ENCODE data around the gene ORMDL2. TPM values are rescaled to one million over a fixed set of nuclear protein-coding genes. Genes with fewer than 3 reads are reported as not detected.

ORMDL2 gene
- total RNA-seq, 1 donor from 2014 or later, result 9.8 TPM

- H3K4me3 ChIP-seq, result no peak overlapping the region
- H3K9me3 ChIP-seq, result no peaks in the 10 kb centered on the region
- TF ChIP-seq POLR2A (IDR thresholded peaks at IDR 0.05) (no peak), CTCF (IDR thresholded peaks at IDR 0.05) (no peak), POLR2AphosphoS5 (IDR thresholded peaks at IDR 0.05; ENCODE audit: insufficient read depth in 1 of 2, low read depth in 1 of 2) (no peak)
- H3K27ac ChIP-seq, result no peak overlapping the region
- H3K27me3 ChIP-seq, result no peaks in the 10 kb centered on the region
- intact Hi-C loops (cut with DNase I), result no loop called here
- no peak for DNase-seq (ENCODE audit: extremely low spot score in 2 of 2)
- H3K4me1 ChIP-seq, result peaks cover 15% of the 10 kb centered on the region
- no peaks in the 10 kb centered on the region for H3K36me3 ChIP-seq
These were observed 31.9 kb downstream of the ORMDL2 start for GRCh38 chr12:55849616-55850343.

DNA sequence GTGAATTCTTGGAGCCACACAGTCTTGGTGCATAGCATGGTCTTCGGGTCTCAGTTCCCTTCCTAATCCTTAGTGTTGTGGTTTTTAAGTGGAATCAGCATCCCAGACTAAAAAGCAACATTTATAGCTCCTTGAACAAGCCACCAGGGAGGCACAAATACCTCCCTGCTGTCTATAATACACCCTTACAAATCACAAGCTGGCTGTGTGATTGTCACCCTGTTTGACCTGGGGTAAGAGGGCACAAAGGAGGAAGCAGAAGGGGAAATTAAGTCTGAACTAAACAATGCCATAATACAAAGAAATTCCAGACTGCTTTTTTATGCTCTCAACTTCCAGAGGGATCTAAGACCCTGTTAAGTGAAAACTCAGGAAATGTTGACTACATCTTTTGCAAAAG, 32.6 kb downstream of the ORMDL2 start:
- TF ChIP-seq CTCF (IDR thresholded peaks at IDR 0.05) (no peak), POLR2A (IDR thresholded peaks at IDR 0.05) (no peak), POLR2AphosphoS5 (IDR thresholded peaks at IDR 0.05; ENCODE audit: insufficient read depth in 1 of 2, low read depth in 1 of 2) (no peak)
- intact Hi-C loops (cut with DNase I), result no loop called here
- no peak for DNase-seq (ENCODE audit: extremely low spot score in 2 of 2)
- no peak overlapping the region for H3K4me3 ChIP-seq
- no peaks in the 10 kb centered on the region for H3K27me3 ChIP-seq
- no peaks in the 10 kb centered on the region for H3K36me3 ChIP-seq
- H3K9me3 ChIP-seq, result no peaks in the 10 kb centered on the region
- H3K27ac ChIP-seq, result no peak overlapping the region
- H3K4me1 ChIP-seq, result peaks cover 15% of the 10 kb centered on the region

- peaks cover 15% of the 10 kb centered on the region for H3K4me1 ChIP-seq
- TF ChIP-seq POLR2AphosphoS5 (IDR thresholded peaks at IDR 0.05; ENCODE audit: insufficient read depth in 1 of 2, low read depth in 1 of 2) (no peak), CTCF (IDR thresholded peaks at IDR 0.05) (no peak), POLR2A (IDR thresholded peaks at IDR 0.05) (no peak)
These were observed 33.1 kb downstream of the ORMDL2 start for GRCh38 chr12:55850893-55851292.

DNA sequence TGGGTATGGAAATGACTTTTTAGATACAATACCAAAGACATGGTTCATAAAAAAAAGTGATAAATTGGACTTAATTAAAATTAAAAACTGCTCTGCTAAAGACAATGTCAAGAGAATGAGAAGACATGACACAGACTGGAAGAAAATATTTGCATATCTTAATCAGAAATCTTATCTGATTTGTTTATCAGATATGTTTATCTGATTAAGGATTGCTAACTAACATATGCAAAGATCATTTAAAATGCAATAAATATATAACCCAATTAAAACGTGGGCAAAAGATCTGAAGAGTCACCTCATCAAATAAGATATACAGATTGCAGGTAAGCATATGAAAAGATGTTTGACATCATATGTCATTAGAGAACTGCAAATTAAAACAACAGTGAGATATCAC, 34.9 kb downstream of the ORMDL2 start:
- DNase-seq (ENCODE audit: extremely low spot score in 2 of 2), result no peak
- Histone ChIP-seq H3K36me3 (no peaks in the 10 kb centered on the region), H3K27me3 (no peaks in the 10 kb centered on the region), H3K4me3 (no peak overlapping the region), H3K4me1 (peaks cover 11% of the 10 kb centered on the region), H3K9me3 (no peaks in the 10 kb centered on the region), H3K27ac (no peak overlapping the region)
- intact Hi-C loops (cut with DNase I), result no loop called here
- no peak for TF ChIP-seq POLR2AphosphoS5 (IDR thresholded peaks at IDR 0.05; ENCODE audit: insufficient read depth in 1 of 2, low read depth in 1 of 2)
- TF ChIP-seq POLR2A (IDR thresholded peaks at IDR 0.05), result no peak
- TF ChIP-seq CTCF (IDR thresholded peaks at IDR 0.05), result no peak

More at GRCh38 chr12:55850893-55851292, 33.1 kb downstream of the ORMDL2 start:
- Histone ChIP-seq H3K9me3 (no peaks in the 10 kb centered on the region), H3K4me3 (no peak overlapping the region), H3K27me3 (no peaks in the 10 kb centered on the region), H3K36me3 (no peaks in the 10 kb centered on the region), H3K27ac (no peak overlapping the region)
- intact Hi-C loops (cut with DNase I), result no loop called here
- no peak for DNase-seq (ENCODE audit: extremely low spot score in 2 of 2)

DNA sequence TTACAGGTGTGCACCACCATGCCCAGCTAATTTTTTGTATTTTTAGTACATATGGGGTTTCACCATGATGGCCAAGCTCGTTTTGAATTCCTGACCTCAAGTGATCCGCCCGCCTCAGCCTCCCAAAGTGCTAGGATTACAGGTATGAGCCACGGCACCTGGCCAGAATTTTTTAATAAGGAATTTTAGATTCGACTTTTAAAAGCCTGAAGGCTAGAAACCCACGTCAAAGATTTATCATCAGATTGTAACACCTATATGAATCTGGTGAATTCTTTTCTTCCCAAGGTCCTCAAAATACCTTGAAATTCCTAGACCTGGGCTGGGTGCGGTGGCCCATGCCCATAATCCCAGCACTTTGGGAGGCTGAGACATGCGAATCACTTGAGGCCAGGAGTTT, 43.6 kb downstream of the ORMDL2 start:
- intact Hi-C loops (cut with DNase I), result no loop called here
- DNase-seq (ENCODE audit: extremely low spot score in 2 of 2), result no peak
- Histone ChIP-seq H3K9me3 (no peaks in the 10 kb centered on the region), H3K36me3 (no peaks in the 10 kb centered on the region), H3K4me3 (no peak overlapping the region), H3K27ac (no peak overlapping the region), H3K4me1 (no peaks in the 10 kb centered on the region), H3K27me3 (no peaks in the 10 kb centered on the region)
- TF ChIP-seq POLR2A (IDR thresholded peaks at IDR 0.05) (no peak), POLR2AphosphoS5 (IDR thresholded peaks at IDR 0.05; ENCODE audit: insufficient read depth in 1 of 2, low read depth in 1 of 2) (no peak), CTCF (IDR thresholded peaks at IDR 0.05) (no peak)

All from vagina (tissue), 2 donors.